Measurements from ENCODE around the gene ARPC1B.

DNA sequence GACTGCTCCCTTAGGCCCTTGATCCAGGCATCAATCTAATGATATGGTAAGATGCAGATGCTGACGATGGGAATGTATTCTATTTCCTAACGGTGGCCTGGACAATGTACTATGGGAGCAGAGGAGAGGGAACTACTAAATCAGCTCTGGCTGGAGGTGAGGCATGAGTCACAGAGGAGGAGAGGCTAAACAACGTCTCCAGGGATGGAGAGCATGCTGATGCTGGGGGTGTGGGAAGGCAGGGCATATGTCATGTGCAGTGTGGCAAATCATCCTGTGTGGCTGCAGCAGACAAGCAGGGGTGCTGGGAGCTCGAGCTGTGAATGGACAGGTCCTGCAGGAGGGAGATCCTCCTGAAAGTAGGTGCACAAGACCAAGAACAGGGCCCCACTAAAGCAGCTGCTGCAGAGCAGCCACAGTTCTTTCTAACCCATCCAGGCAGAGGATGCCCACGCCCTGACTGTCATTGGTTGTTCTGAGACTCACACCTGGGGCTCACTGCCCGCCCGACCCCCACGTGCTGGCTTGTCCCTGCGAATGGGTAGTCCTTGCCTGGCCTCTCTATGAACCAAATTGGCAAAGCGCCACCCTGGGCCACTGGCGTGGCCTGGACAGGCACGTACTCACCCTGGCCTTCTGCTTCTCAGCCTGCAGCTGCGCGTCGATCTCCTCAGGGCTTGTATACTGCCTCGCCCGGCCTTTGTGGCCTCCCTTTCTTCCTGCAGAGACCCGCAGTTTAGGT lies 29.9 kb downstream of the ARPC1B start:
- TF ChIP-seq POLR2A (IDR thresholded peaks at IDR 0.05) (no peak), CTCF (IDR thresholded peaks at IDR 0.05) (no peak)

All from prostate gland (tissue), 2 donors.